LNCaP clone FGC (cell line): ENCODE data around the gene GFY.

Experiments
- DNase-seq: peaks from one replicate; pipeline ENCODE4 v3.0.0-alpha.2; 2011; ENCODE audit warnings: low read depth
- H3K4me3 ChIP-seq: 2 replicates; pipeline ENCODE4 v1.5.1; 2011; ENCODE audit warnings: mild to moderate bottlenecking, low read depth, low read length, control low read depth
- TF ChIP-seq, protein P1 (sequence below): IDR thresholded peaks from 2 replicates; pipeline ENCODE4 v1.5.1; 2012; ENCODE audit warnings: mild to moderate bottlenecking; ENCODE audit not compliant: control insufficient read depth, insufficient read depth; ENCODE audit errors: extremely low read depth

The GFY gene

DNA sequence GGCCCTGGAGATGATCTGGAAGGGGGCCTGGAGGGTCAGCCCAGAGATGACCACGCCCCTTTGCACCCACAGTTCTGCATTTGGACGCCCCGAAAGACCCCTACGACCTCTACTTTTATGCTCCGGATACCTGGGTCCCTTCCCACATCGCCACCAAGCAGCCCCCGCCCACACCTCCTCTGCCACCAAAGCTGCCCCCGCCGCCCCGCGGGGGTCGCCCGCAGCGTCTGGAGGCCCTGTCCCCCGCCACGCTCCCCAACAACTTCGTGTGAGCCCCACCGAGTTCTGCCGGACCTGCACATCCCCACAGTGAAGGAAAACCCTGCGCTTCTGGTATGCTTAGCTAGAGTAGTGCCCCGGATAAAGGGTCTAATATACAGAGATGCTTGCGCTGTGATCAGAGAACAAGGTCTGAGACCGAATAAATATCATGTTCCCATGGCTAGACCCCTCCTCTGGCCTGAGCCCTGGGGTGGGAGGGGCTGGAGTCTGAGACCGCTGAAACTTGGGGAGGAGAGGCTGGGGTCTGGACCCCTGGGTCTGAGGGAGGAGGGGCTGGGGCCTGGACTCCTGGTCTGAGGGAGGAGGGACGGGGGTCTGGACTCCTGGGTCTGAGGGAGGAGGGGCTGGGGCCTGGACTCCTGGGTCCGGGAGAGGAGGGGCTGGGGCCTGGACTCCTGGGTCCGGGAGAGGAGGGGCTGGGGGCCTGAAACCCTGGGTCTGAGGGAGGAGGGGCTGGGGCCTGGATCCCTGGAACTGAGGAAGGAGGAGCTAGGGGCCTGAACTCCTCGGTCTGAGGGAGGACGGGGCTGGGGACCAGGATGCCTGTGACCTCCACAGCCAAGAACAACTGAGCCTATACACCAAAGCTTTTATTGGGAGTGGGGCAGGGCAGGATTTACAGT, 3.6 kb downstream of the GFY start:
- TF ChIP-seq, protein P1, sequence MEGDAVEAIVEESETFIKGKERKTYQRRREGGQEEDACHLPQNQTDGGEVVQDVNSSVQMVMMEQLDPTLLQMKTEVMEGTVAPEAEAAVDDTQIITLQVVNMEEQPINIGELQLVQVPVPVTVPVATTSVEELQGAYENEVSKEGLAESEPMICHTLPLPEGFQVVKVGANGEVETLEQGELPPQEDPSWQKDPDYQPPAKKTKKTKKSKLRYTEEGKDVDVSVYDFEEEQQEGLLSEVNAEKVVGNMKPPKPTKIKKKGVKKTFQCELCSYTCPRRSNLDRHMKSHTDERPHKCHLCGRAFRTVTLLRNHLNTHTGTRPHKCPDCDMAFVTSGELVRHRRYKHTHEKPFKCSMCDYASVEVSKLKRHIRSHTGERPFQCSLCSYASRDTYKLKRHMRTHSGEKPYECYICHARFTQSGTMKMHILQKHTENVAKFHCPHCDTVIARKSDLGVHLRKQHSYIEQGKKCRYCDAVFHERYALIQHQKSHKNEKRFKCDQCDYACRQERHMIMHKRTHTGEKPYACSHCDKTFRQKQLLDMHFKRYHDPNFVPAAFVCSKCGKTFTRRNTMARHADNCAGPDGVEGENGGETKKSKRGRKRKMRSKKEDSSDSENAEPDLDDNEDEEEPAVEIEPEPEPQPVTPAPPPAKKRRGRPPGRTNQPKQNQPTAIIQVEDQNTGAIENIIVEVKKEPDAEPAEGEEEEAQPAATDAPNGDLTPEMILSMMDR = no peak
- DNase-seq = no peak
- H3K4me3 ChIP-seq = no peak overlapping the region

DNA sequence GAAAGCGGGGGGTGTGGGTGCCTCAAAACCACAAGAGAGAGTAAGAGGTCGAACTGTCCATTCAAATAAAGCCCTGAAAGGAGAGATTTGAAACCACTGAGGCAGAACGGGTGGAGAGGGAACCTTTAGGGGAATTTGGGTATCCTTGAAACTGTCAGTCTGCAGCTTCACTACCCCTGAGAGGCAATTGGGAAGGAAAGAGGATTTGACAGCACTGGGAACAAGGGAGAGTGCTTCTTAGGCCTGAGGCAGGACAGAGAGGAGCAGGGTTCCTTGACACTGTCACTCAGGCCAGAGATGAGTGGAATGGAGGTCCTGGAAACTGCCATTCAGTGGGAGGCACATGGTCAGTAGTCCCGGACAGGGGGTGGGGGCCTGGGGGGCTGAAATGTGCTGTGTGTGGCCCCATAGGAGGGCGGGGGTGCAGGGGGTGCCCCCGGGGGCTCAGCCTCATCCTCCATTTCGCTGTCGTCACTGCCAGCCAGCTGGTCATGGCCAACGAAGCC, 5.0 kb downstream of the GFY start:
- H3K4me3 ChIP-seq = no peak overlapping the region
- TF ChIP-seq, protein P1 = no peak
- no peak for DNase-seq

DNA sequence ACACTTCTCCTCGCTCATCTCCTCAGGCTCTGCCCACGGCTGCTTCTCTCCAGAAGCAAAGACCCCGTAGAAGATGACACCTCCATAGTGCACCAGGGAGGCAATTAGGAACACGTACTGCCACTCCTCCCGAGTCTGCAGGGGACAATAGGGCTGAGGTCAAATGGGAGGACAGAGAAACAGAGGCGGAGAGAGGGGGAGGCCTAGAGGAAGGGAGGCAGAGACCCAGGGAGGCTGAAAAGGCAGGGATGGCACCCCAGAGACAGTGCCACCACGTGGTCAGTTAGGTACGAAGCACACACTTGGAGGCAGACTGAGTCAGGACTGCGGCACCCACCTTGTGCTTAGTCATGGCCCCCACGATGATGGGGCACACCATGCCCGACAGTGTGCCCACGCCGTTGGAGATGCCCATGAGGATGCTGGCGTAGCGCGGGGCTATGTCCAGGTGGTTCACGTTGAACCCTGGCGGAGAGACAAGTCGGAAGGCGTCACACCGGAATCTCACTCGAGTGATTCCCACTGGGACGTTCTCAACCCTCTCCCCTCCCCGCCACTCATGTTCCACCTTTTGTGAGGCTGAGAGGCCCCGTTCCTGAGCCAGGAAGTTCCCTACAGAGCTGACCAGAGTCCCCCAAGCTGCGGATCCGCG, 5.6 kb downstream of the GFY start:
- DNase-seq = no peak

DNA sequence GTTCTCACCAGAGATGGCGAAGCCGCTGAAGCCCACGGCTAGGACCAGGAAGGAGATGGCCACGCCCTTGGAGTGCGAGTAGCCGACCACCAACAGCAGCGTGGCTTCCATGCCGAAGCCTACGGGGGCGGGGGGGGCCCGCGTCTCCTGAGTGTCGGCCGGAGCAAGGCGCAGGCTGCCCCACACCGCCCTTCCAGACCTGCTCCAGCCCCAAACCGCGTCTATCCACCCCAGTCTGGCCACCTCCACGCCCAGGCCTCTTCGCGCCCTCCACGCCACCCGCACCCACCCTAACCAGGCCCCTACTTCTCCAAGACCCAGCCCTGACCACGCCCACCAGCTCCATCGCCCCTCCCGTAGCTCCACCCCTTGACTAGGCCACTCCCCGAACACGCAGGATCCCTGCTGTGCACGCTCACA, 6.2 kb downstream of the GFY start:
- TF ChIP-seq, protein P1 = no peak
- no peak for DNase-seq

More for the DNA sequence above, 5.6 kb downstream of the GFY start:
- no peak overlapping the region for H3K4me3 ChIP-seq
- TF ChIP-seq, protein P1 = no peak

DNA sequence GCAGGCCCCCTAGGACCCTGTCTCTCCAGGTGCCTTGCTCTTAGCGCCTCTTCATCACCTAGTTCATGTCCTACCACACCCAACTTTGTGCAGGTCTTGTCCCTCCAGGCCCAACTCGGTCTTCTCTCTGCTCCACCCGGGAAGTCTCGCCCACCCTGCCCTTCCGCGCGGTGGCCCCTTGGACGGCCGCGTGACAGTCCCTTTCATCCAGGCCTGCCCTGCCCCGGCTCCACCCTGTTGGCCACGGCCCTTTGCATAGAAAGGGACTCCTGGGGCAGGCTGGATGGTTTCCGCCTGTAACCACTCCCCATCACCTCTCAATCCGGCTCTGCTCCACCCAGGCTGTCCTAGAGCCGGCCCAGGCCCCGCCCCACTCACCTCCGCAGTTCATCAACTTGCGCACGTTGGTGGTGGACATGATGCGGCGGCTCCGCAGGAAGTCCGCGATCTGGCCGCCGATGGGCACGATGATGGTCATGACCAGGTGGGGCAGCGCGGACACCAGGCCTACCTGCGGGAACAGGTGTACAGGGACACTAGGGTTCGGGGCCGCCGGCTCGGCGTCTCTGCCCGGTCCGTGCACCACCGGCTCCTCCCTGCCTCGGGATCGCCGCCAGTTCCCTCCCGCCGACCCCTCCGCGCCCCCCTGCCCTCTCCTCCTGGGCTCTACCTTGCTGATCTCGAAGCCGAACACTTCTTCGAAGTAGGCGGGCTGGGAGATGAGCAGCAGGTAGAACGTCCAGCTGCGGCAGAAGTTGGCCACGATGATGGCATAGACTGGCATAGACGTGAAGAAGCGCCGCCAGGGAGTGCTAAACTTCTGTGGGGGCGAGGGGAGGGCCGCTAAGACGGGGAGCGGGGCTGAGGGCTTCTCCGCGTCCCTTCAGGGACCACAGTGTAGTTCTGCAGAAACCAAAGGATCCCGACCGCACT, 7.2 kb downstream of the GFY start:
- H3K4me3 ChIP-seq = no peak overlapping the region
- DNase-seq = no peak

More for the DNA sequence above, 6.2 kb downstream of the GFY start:
- no peak overlapping the region for H3K4me3 ChIP-seq

More for the DNA sequence above, 7.2 kb downstream of the GFY start:
- TF ChIP-seq, protein P1 = no peak
